Liver (tissue), 9 donors: ENCODE data around the gene PTPRN2. TPM values are rescaled to one million over a fixed set of nuclear protein-coding genes. Genes with fewer than 3 reads are reported as not detected.

Source experiments
- DNase-seq: peaks from one replicate; pipeline ENCODE4 v3.0.0-alpha.2; 2017; ENCODE audit warnings: low spot score
- H3K27ac ChIP-seq, 2 donors: one replicate each; pipeline ENCODE4 v1.7.0; 2013; ENCODE audit warnings: inconsistent platforms in 2 of 2, low read length in 2 of 2, control low read depth in 1 of 2, low read depth in 1 of 2, mild to moderate bottlenecking in 1 of 2
- H3K27me3 ChIP-seq, 4 donors: one replicate each; pipeline versions ENCODE4 v1.6.1 to v1.7.0; 2013; ENCODE audit warnings: low read length in 3 of 4, inconsistent platforms in 1 of 4, mild to moderate bottlenecking in 1 of 4, moderate library complexity in 1 of 4; ENCODE audit not compliant: control insufficient read depth in 4 of 4, insufficient read depth in 4 of 4
- H3K36me3 ChIP-seq, 4 donors: one replicate each; pipeline versions ENCODE4 v1.6.1 to v1.7.0; 2013; ENCODE audit warnings: low read length in 3 of 4, mild to moderate bottlenecking in 3 of 4, low read depth in 1 of 4, moderate library complexity in 1 of 4; ENCODE audit not compliant: control insufficient read depth in 4 of 4, insufficient read depth in 3 of 4
- H3K4me1 ChIP-seq, 4 donors: one replicate each; pipeline versions ENCODE4 v1.6.1 to v1.7.0; 2013; ENCODE audit warnings: low read length in 3 of 4, mild to moderate bottlenecking in 3 of 4, moderate library complexity in 1 of 4; ENCODE audit not compliant: control insufficient read depth in 4 of 4, insufficient read depth in 4 of 4
- H3K4me3 ChIP-seq, 3 donors: one replicate each; pipeline versions ENCODE4 v1.6.1 to v1.7.0; 2013; ENCODE audit warnings: low read length in 3 of 3, control low read depth in 1 of 3, low read depth in 1 of 3, mild to moderate bottlenecking in 1 of 3
- H3K9ac ChIP-seq, 2 donors: one replicate each; pipeline ENCODE4 v1.7.0; 2013; ENCODE audit warnings: low read length in 2 of 2, mild to moderate bottlenecking in 2 of 2, moderate library complexity in 2 of 2, control low read depth in 1 of 2, low read depth in 1 of 2
- H3K9me3 ChIP-seq, 4 donors: one replicate each; pipeline versions ENCODE4 v1.6.1 to v1.7.0; 2013; ENCODE audit warnings: low read length in 3 of 4; ENCODE audit not compliant: control insufficient read depth in 4 of 4
- CTCF ChIP-seq: fragments of 150-350 bp; IDR thresholded peaks from 2 replicates; pipeline ENCODE4 v1.5.1; 2017; ENCODE audit warnings: improper control_type of control experiment, low read depth, low read length; ENCODE audit not compliant: missing input control
- EGR1 ChIP-seq, 2 donors: IDR thresholded peaks; 2 replicates each; pipeline ENCODE4 v1.6.1; 2016 to 2018; ENCODE audit warnings: antibody characterized with exemption in 2 of 2, low read depth in 2 of 2
- FOXA1 ChIP-seq: IDR thresholded peaks from 2 replicates; pipeline ENCODE4 v1.6.1; 2016; ENCODE audit warnings: antibody characterized with exemption
- FOXA2 ChIP-seq: IDR thresholded peaks from 2 replicates; pipeline ENCODE4 v1.6.1; 2016; ENCODE audit warnings: antibody characterized with exemption
- GABPA ChIP-seq, 2 donors: IDR thresholded peaks in 1 of 2; conservative IDR thresholded peaks in 1 of 2; 2 replicates each; pipeline ENCODE4 v1.6.1; 2016; ENCODE audit warnings: antibody characterized with exemption in 2 of 2, mild to moderate bottlenecking in 1 of 2, moderate library complexity in 1 of 2
- HNF4A ChIP-seq, 2 donors: conservative IDR thresholded peaks; 2 replicates each; pipeline ENCODE4 v1.6.1; 2016; ENCODE audit warnings: antibody characterized with exemption in 2 of 2, mild to moderate bottlenecking in 2 of 2
- HNF4G ChIP-seq: IDR thresholded peaks from 2 replicates; pipeline ENCODE4 v1.6.1; 2016; ENCODE audit warnings: antibody characterized with exemption
- JUND ChIP-seq, 2 donors: IDR thresholded peaks; 2 replicates each; pipeline ENCODE4 v1.6.1; 2016; ENCODE audit warnings: antibody characterized with exemption in 2 of 2
- MAX ChIP-seq: IDR thresholded peaks from 2 replicates; pipeline ENCODE4 v1.6.1; 2016; ENCODE audit warnings: antibody characterized with exemption
- NR2F2 ChIP-seq: IDR thresholded peaks from 2 replicates; pipeline ENCODE4 v1.6.1; 2016; ENCODE audit warnings: antibody characterized with exemption
- RAD21 ChIP-seq, 2 donors: IDR thresholded peaks; 2 replicates each; pipeline ENCODE4 v1.6.1; 2016; ENCODE audit warnings: antibody characterized with exemption in 2 of 2, mild to moderate bottlenecking in 2 of 2
- RXRA ChIP-seq, 2 donors: IDR thresholded peaks; 2 replicates each; pipeline ENCODE4 v1.6.1; 2017 to 2018; ENCODE audit warnings: antibody characterized with exemption in 2 of 2, mild to moderate bottlenecking in 1 of 2
- SP1 ChIP-seq: IDR thresholded peaks from 2 replicates; pipeline ENCODE4 v1.6.1; 2018; ENCODE audit warnings: antibody characterized with exemption, mild to moderate bottlenecking
- TAF1 ChIP-seq: conservative IDR thresholded peaks from 2 replicates; pipeline ENCODE4 v1.6.1; 2016; ENCODE audit warnings: antibody characterized with exemption, mild to moderate bottlenecking
- YY1 ChIP-seq: IDR thresholded peaks from 2 replicates; pipeline ENCODE4 v1.6.1; 2016; ENCODE audit warnings: antibody characterized with exemption, mild to moderate bottlenecking
- ZBTB33 ChIP-seq: IDR thresholded peaks from 2 replicates; pipeline ENCODE4 v1.6.1; 2016; ENCODE audit warnings: antibody characterized with exemption
- WGBS: extraction: QIAGEN DNeasy Blood & Tissue Kit; methylation state at CpG from one replicate; pipeline ENCODE4 v1.1.7; 2013; 5-methylcytosine and 5-hydroxymethylcytosine counted together
- polyA plus RNA-seq, 2 donors: library from polyadenylated mRNA; stranded (reverse) in 1 of 2; unstranded in 1 of 2; fragments of 200-250 nt in 1 of 2; fragments of >200 nt in 1 of 2; fragmentation: Nextera tagmentation in 1 of 2; extraction: Ambion mirVana in 1 of 2; gene quantifications; one replicate each; pipeline versions ENCODE4 v1.2.1 to v1.2.3, GENCODE V29; 2013 to 2015
- total RNA-seq, 2 donors: library from RNA; depleted of rRNA; stranded (reverse); fragments of >200 nt; gene quantifications; one replicate each; pipeline ENCODE4 v1.2.3, GENCODE V29; 2014
- donor health status: healthy.
- donor health status: healthy.
- donor health status: healthy.
- donor health status: healthy.
- donor health status: healthy.

Gene PTPRN2
- total and polyA plus RNA-seq, 4 donors: 0.75 to 1.9 (median 1.1) TPM

- no peak overlapping the region for H3K4me3 ChIP-seq
- H3K36me3 ChIP-seq: no peaks in the 10 kb centered on the region
- H3K9ac ChIP-seq: no peak overlapping the region
- H3K4me1 ChIP-seq: no peaks in the 10 kb centered on the region
- no peak for DNase-seq
- peaks cover 0 to 3% (median 2%) of the 10 kb centered on the region in 4 donors for H3K9me3 ChIP-seq
- H3K27me3 ChIP-seq: no peaks in the 10 kb centered on the region
- H3K27ac ChIP-seq: no peak overlapping the region
- WGBS: 90% methylated on average over 8 of the region's 8 CpGs
- TF ChIP-seq SP1 (no peak), MAX (no peak), HNF4G (no peak), GABPA (IDR thresholded peaks at IDR 0.05 in 1 of 2, conservative IDR thresholded peaks at IDR 0.05 in 1 of 2) (no peak), FOXA2 (no peak), HNF4A (conservative IDR thresholded peaks at IDR 0.05) (no peak), YY1 (no peak), CTCF (no peak)
Measured at GRCh38 chr7:158185653-158186052, 402.0 kb downstream of the PTPRN2 start.

- Histone ChIP-seq H3K27me3 (peaks cover 0 to 2% (median 0%) of the 10 kb centered on the region in 4 donors), H3K36me3 (no peaks in the 10 kb centered on the region), H3K4me3 (no peak overlapping the region), H3K4me1 (no peaks in the 10 kb centered on the region), H3K9ac (no peak overlapping the region), H3K9me3 (peaks cover 2 to 3% (median 3%) of the 10 kb centered on the region in 4 donors), H3K27ac (no peak overlapping the region)
- 69% methylated on average over 3 of the region's 3 CpGs for WGBS
- no peak for DNase-seq
- no peak for TF ChIP-seq MAX
- no peak for TF ChIP-seq FOXA2
- no peak for TF ChIP-seq SP1
- TF ChIP-seq NR2F2: no peak
- TF ChIP-seq CTCF: no peak
Measured at GRCh38 chr7:158183431-158183830, 404.2 kb downstream of the PTPRN2 start.

- no peaks in the 10 kb centered on the region for H3K36me3 ChIP-seq
- no peaks in the 10 kb centered on the region for H3K4me1 ChIP-seq
- H3K27ac ChIP-seq: no peak overlapping the region
- DNase-seq: no peak
- peaks cover 0 to 6% (median 4%) of the 10 kb centered on the region in 4 donors for H3K9me3 ChIP-seq
- no peak overlapping the region for H3K4me3 ChIP-seq
- no peak overlapping the region for H3K9ac ChIP-seq
- peaks cover 0 to 2% (median 0%) of the 10 kb centered on the region in 4 donors for H3K27me3 ChIP-seq
- 81% methylated on average over 7 of the region's 7 CpGs for WGBS
- TF ChIP-seq HNF4G (no peak), YY1 (no peak), EGR1 (IDR thresholded peaks at IDR 0.05; ENCODE audit: low read depth in 2 of 2) (no peak), SP1 (no peak), NR2F2 (no peak), CTCF (no peak), MAX (no peak), RXRA (IDR thresholded peaks at IDR 0.05) (no peak), GABPA (IDR thresholded peaks at IDR 0.05 in 1 of 2, conservative IDR thresholded peaks at IDR 0.05 in 1 of 2) (no peak), FOXA1 (no peak), HNF4A (conservative IDR thresholded peaks at IDR 0.05) (no peak), JUND (IDR thresholded peaks at IDR 0.05) (no peak), FOXA2 (no peak), TAF1 (no peak), RAD21 (IDR thresholded peaks at IDR 0.05) (no peak), ZBTB33 (no peak)
Measured at GRCh38 chr7:158176561-158177173, 411.0 kb downstream of the PTPRN2 start.
